A549 (cell line): ENCODE results near the gene PCDHGA6.

Experiments used
- CBX2 ChIP-seq: fragments of 200-600 bp; sonication (generic); IDR thresholded peaks from 2 replicates; pipeline ENCODE4 v1.6.1; 2016; ENCODE audit warnings: low read depth, mild to moderate bottlenecking, borderline replicate concordance
- CEBPB ChIP-seq, 2 experiments: fragments of >200 bp in 1 of 2; sonication (Bioruptor Twin) in 1 of 2; formaldehyde crosslinking in 1 of 2; IDR thresholded peaks; 2 replicates each; pipeline ENCODE4 v1.6.1; 2012 to 2016
- CTCF ChIP-seq: fragments of >200 bp; sonication (Bioruptor Twin); formaldehyde crosslinking; IDR thresholded peaks from 3 replicates; pipeline ENCODE4 v1.5.1; 2016
- EP300 ChIP-seq, 2 experiments: fragments of >200 bp; sonication (Bioruptor Twin); formaldehyde crosslinking; IDR thresholded peaks; 2 replicates in 1 of 2; 3 replicates in 1 of 2; pipeline ENCODE4 v1.6.1; 2016 to 2017
- ESRRA ChIP-seq: fragments of 150-350 bp; IDR thresholded peaks from 2 replicates; pipeline ENCODE4 v1.6.1; 2014; ENCODE audit warnings: mild to moderate bottlenecking, low read length, borderline replicate concordance
- HMGXB4 ChIP-seq: fragments of 250-450 bp; sonication (Bioruptor Pico); IDR thresholded peaks from 2 replicates; pipeline ENCODE4 v1.5.0; 2021; ENCODE audit warnings: mild to moderate bottlenecking, moderate library complexity, borderline replicate concordance
- POLR2A ChIP-seq: IDR thresholded peaks from 2 replicates; pipeline ENCODE4 v1.6.1; 2012; ENCODE audit warnings: mild to moderate bottlenecking, low read length
- REST ChIP-seq: fragments of 200-600 bp; sonication (generic); IDR thresholded peaks from 2 replicates; pipeline ENCODE4 v1.6.1; 2016; ENCODE audit warnings: antibody characterized with exemption, mild to moderate bottlenecking, moderate library complexity
- RFX5 ChIP-seq: fragments of 450-650 bp; IDR thresholded peaks from 2 replicates; pipeline ENCODE4 v1.7.1; 2014; ENCODE audit warnings: antibody characterized with exemption, mild to moderate bottlenecking, moderate library complexity
- TF ChIP-seq, protein P1 (sequence below): IDR thresholded peaks from 2 replicates; pipeline ENCODE4 v1.6.1; 2012

DNA sequence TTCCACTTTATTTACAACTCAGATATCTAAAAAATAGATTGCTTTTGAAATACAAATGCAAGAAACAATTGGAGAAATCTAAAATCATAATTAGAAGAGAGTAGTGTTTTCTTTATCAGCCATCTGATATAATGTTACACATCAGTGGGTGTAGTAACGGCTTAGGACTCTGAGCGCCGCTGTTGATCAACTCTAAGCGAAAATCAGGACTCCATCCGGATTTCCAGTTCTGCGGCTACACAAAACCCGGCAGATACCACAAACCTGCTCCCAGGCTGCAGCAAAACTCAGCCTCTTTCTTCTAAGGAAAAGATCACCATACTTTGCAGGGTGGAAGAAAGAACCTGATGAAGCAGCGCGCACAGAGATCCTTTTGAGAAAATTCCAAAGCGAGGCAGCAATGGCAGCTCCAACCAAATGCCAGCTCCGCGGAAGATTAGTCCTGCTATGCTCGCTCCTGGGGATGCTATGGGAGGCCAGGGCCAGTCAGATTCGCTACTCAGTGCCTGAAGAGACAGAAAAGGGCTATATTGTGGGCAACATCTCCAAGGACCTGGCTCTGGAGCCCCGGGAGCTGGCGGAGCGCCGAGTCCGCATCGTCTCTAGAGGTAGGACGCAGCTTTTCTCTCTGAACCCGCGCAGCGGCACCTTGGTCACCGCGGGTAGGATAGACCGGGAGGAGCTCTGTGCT is 29.0 kb downstream of the PCDHGA6 start, which contains the start of gene PCDHGA9:
- TF ChIP-seq HMGXB4 (CRISPR knock-in tag) (no peak), REST (no peak), EP300 (IDR thresholded peaks at IDR 0.05) (no peak), CBX2 (no peak), POLR2A (no peak), CTCF (no peak), ESRRA (no peak), CEBPB (IDR thresholded peaks at IDR 0.05) (no peak), RFX5 (no peak)
- TF ChIP-seq, protein P1, sequence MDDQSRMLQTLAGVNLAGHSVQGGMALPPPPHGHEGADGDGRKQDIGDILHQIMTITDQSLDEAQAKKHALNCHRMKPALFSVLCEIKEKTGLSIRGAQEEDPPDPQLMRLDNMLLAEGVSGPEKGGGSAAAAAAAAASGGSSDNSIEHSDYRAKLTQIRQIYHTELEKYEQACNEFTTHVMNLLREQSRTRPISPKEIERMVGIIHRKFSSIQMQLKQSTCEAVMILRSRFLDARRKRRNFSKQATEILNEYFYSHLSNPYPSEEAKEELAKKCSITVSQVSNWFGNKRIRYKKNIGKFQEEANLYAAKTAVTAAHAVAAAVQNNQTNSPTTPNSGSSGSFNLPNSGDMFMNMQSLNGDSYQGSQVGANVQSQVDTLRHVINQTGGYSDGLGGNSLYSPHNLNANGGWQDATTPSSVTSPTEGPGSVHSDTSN, result no peak
